Measurements from ENCODE around the gene UBQLN1.
"Not testable (repeated sequence)": the region's sequence is repeated elsewhere in the genome, so short reads cannot be mapped to it uniquely, and the experiment has no call there.

UBQLN1 gene

GRCh38 chr9:83707768-83708514, at the start of gene UBQLN1:
UBQLN1 (minus strand) TSS chr9:83707958; CDS start chr9:83707679, 279 bp downstream.
- DNase-seq = peak; percentile 92

- no peak for DNase-seq
These were observed 46.7 kb upstream of the UBQLN1 start for GRCh38 chr9:83754383-83754977.

GRCh38 chr9:83749706-83750105, 41.9 kb upstream of the UBQLN1 start:
- no peak for DNase-seq

- DNase-seq = no peak
These were observed 36.4 kb upstream of the UBQLN1 start for GRCh38 chr9:83744206-83744605.

- DNase-seq = no peak
These were observed 26.0 kb upstream of the UBQLN1 start for GRCh38 chr9:83733739-83734138.

- not testable (repeated sequence) for DNase-seq
These were observed 21.0 kb upstream of the UBQLN1 start for GRCh38 chr9:83728591-83729368.

- no peak for DNase-seq
These were observed 16.7 kb upstream of the UBQLN1 start for GRCh38 chr9:83724436-83724835.

- no peak for DNase-seq
These were observed 15.2 kb upstream of the UBQLN1 start for GRCh38 chr9:83722726-83723495.

- no peak for DNase-seq
These were observed 13.8 kb upstream of the UBQLN1 start for GRCh38 chr9:83721509-83721908.

- no peak for DNase-seq
These were observed 8.0 kb upstream of the UBQLN1 start for GRCh38 chr9:83715794-83716193.

- DNase-seq = no peak
These were observed 7.5 kb upstream of the UBQLN1 start for GRCh38 chr9:83715221-83715620.

GRCh38 chr9:83714329-83714728, 6.6 kb upstream of the UBQLN1 start:
- DNase-seq = peak; percentile 30

- peak; percentile 74 for DNase-seq
These were observed 879 bp upstream of the UBQLN1 start for GRCh38 chr9:83708515-83709158.

GRCh38 chr9:83707518-83707767, 315 bp downstream of the UBQLN1 start:
- DNase-seq = no peak

GRCh38 chr9:83706676-83707517, 861 bp downstream of the UBQLN1 start:
- DNase-seq = peak; percentile 71

GRCh38 chr9:83705219-83705651, 2.5 kb downstream of the UBQLN1 start:
- DNase-seq = peak; percentile 39

- DNase-seq = no peak
These were observed 6.0 kb downstream of the UBQLN1 start for GRCh38 chr9:83701769-83702168.

- no peak for DNase-seq
These were observed 6.5 kb downstream of the UBQLN1 start for GRCh38 chr9:83701286-83701685.

- DNase-seq = no peak
These were observed 8.1 kb downstream of the UBQLN1 start for GRCh38 chr9:83699615-83700014.

GRCh38 chr9:83698976-83699585, 8.7 kb downstream of the UBQLN1 start:
- no peak for DNase-seq

GRCh38 chr9:83691492-83691891, 16.3 kb downstream of the UBQLN1 start:
- no peak for DNase-seq

All from CD4-positive, alpha-beta T cell treated with Interleukin-10 for 1 hour (primary cell).